HepG2 (cell line): Measurements from ENCODE around the gene TSPYL6. TPM values are rescaled to one million over a fixed set of nuclear protein-coding genes. Genes with fewer than 3 reads are reported as not detected.

Experiments used
- ATAC-seq: fragments of 200-7000 bp; cut with Tn5 transposase; 3 replicates; pipeline ENCODE4 v1.9.1; 2020; ENCODE audit warnings: mild to moderate bottlenecking, moderate library complexity
- BruUV-seq: library from RNA; stranded (reverse); fragments of 400-500 nt; replicated peaks from 2 replicates; lab custom pipeline; 2021; lab: Mats Ljungman, UMichigan
- CTCF ChIA-PET: fragments of 300-600 bp; formaldehyde crosslinking; extraction: SDS; loops from one replicate; lab custom pipeline; 2021; ENCODE audit warnings: low total read pairs, inconsistent platforms, low intra/inter-chr PET ratio; lab: Yijun Ruan, JAX
- POLR2A ChIA-PET: fragments of 350-600 bp; sonication (Branson Sonifier 250); formaldehyde crosslinking; loops from one replicate; lab custom pipeline; 2020; ENCODE audit warnings: antibody characterized with exemption, inconsistent platforms; lab: Yijun Ruan, JAX
- DNase-seq: peaks from one replicate; pipeline ENCODE4 v3.0.0-alpha.2; 2015; ENCODE audit warnings: low spot score
- FAIRE-seq: peaks from 3 replicates; lab custom pipeline; 2011; peaks lifted over from hg19 to GRCh38; lab: Jason Lieb, UNC
- H2AFZ ChIP-seq: one replicate; pipeline ENCODE4 v1.6.1; 2011; ENCODE audit warnings: low read length, inconsistent platforms
- H3K27ac ChIP-seq: fragments of 300-600 bp; 3 replicates; pipeline ENCODE4 v1.8.0; 2011; ENCODE audit warnings: mixed run types, mild to moderate bottlenecking, mixed read lengths, low read length, inconsistent platforms; ENCODE audit not compliant: insufficient read depth; ENCODE audit errors: extremely low read length
- H3K27me3 ChIP-seq, 2 experiments: fragments of 200-600 bp in 1 of 2; 2 replicates in 1 of 2; 3 replicates in 1 of 2; pipeline versions ENCODE4 v1.6.0 to v1.8.0; 2011; ENCODE audit warnings: low read length in 2 of 2, mild to moderate bottlenecking in 2 of 2, moderate library complexity in 2 of 2, inconsistent platforms in 1 of 2; ENCODE audit not compliant: insufficient read depth in 2 of 2, control insufficient read depth in 1 of 2
- H3K36me3 ChIP-seq, 2 experiments: fragments of 200-600 bp in 1 of 2; replicated peaks in 1 of 2; 2 replicates in 1 of 2; 3 replicates in 1 of 2; pipeline versions ENCODE4 v1.5.1 to v1.8.0; 2011; ENCODE audit warnings: low read length in 2 of 2, inconsistent platforms in 1 of 2; ENCODE audit not compliant: insufficient read depth in 2 of 2, control insufficient read depth in 1 of 2
- H3K4me1 ChIP-seq: 2 replicates; pipeline ENCODE4 v1.5.1; 2012; ENCODE audit warnings: low read length, inconsistent platforms; ENCODE audit not compliant: insufficient read depth
- H3K4me2 ChIP-seq: 2 replicates; pipeline ENCODE4 v1.6.0; 2011; ENCODE audit warnings: low read depth, low read length, inconsistent platforms
- H3K4me3 ChIP-seq, 3 experiments: fragments of 200-600 bp in 1 of 3; sonication (generic), shearing (Covaris generic) in 1 of 3; replicated peaks in 1 of 3; 2 replicates each; pipeline ENCODE4 v1.5.1; 2011 to 2016; ENCODE audit warnings: low read length in 3 of 3, inconsistent platforms in 2 of 3, low read depth in 2 of 3, mild to moderate bottlenecking in 2 of 3, control low read depth in 1 of 3, mixed read lengths in 1 of 3; ENCODE audit not compliant: insufficient read depth in 1 of 3
- H3K79me2 ChIP-seq: one replicate; pipeline ENCODE4 v1.6.1; 2011; ENCODE audit warnings: low read length, inconsistent platforms; ENCODE audit not compliant: insufficient read depth
- H3K9ac ChIP-seq: 2 replicates; pipeline ENCODE4 v1.6.0; 2011; ENCODE audit warnings: mild to moderate bottlenecking, low read depth, low read length, inconsistent platforms; ENCODE audit not compliant: insufficient read depth
- H3K9me3 ChIP-seq: 2 replicates; pipeline ENCODE4 v1.5.1; 2012; ENCODE audit warnings: mild to moderate bottlenecking, low read length
- H4K20me1 ChIP-seq: 2 replicates; pipeline ENCODE4 v1.6.0; 2011; ENCODE audit warnings: inconsistent platforms, mild to moderate bottlenecking, low read length, moderate library complexity; ENCODE audit not compliant: insufficient read depth
- CEBPB ChIP-seq: IDR thresholded peaks from 2 replicates; pipeline ENCODE4 v1.6.1; 2011; ENCODE audit warnings: low read depth, low read length, improper control_type of control experiment, borderline replicate concordance
- FLYWCH1 ChIP-seq: sonication (generic); formaldehyde crosslinking; IDR thresholded peaks from 2 replicates; pipeline ENCODE4 v1.8.1; 2023; ENCODE audit warnings: mild to moderate bottlenecking, missing genetic modification reagents
- FOSL2 ChIP-seq: sonication (generic); formaldehyde crosslinking; IDR thresholded peaks from 2 replicates; pipeline ENCODE4 v1.4.0; 2020; ENCODE audit warnings: missing genetic modification reagents
- GTF3A ChIP-seq: sonication (generic); formaldehyde crosslinking; conservative IDR thresholded peaks from 2 replicates; pipeline ENCODE4 v1.4.0; 2020; ENCODE audit warnings: mild to moderate bottlenecking, missing genetic modification reagents
- HDAC1 ChIP-seq: sonication (generic); formaldehyde crosslinking; IDR thresholded peaks from 2 replicates; pipeline ENCODE4 v1.5.1; 2020; ENCODE audit warnings: mild to moderate bottlenecking, missing genetic modification reagents
- RCOR2 ChIP-seq: IDR thresholded peaks from 2 replicates; pipeline ENCODE4 v1.6.1; 2016; ENCODE audit warnings: missing biosample characterization, missing genetic modification reagents
- SAP130 ChIP-seq: IDR thresholded peaks from 2 replicates; pipeline ENCODE4 v1.6.1; 2016; ENCODE audit warnings: low read depth
- SOX13 ChIP-seq, 3 experiments: fragments of 450-650 bp in 1 of 3; sonication (generic) in 1 of 3; formaldehyde crosslinking in 1 of 3; IDR thresholded peaks in 2 of 3; conservative IDR thresholded peaks in 1 of 3; 2 replicates each; pipeline versions ENCODE4 v1.5.0 to v1.6.1; 2016 to 2020; ENCODE audit warnings: antibody characterized with exemption in 1 of 3, mild to moderate bottlenecking in 1 of 3, missing compliant biosample characterization in 1 of 3, missing genetic modification reagents in 1 of 3, moderate library complexity in 1 of 3
- U2AF2 ChIP-seq: fragments of 200-400 bp; formaldehyde crosslinking; IDR thresholded peaks from 2 replicates; pipeline ENCODE4 v1.6.1; 2017; ENCODE audit warnings: low read depth, mild to moderate bottlenecking, low read length
- ZBTB3 ChIP-seq: sonication (generic); formaldehyde crosslinking; IDR thresholded peaks from 2 replicates; pipeline ENCODE4 v1.4.0; 2020; ENCODE audit warnings: low read depth, mild to moderate bottlenecking, moderate library complexity, missing genetic modification reagents, borderline replicate concordance
- ZFP82 ChIP-seq: sonication (generic); formaldehyde crosslinking; IDR thresholded peaks from 2 replicates; pipeline ENCODE4 v1.5.1; 2020; ENCODE audit warnings: mild to moderate bottlenecking, missing genetic modification reagents, borderline replicate concordance
- ZNF234 ChIP-seq: sonication (generic); formaldehyde crosslinking; conservative IDR thresholded peaks from 2 replicates; pipeline ENCODE4 v1.5.1; 2020; ENCODE audit warnings: mild to moderate bottlenecking, missing genetic modification reagents
- WGBS: methylation state at CpG from one replicate; pipeline ENCODE4 v1.1.6; 2017; ENCODE audit warnings: low lambda C conversion rate; 5-methylcytosine and 5-hydroxymethylcytosine counted together
- in situ Hi-C: cut with HindIII; loops from 2 replicates; pipeline ENCODE4 v1.10.0; 2017; ENCODE audit warnings: low pct_unique_long_range_greater_than_20kb; ENCODE audit not compliant: extremely low pct_ligation_motif_present
- intact Hi-C: fragments of 100-400 bp; cut with micrococcal nuclease; formaldehyde crosslinking; loops from one replicate; pipeline ENCODE4 v1.10.0; 2022; ENCODE audit not compliant: unreplicated experiment
- polyA plus RNA-seq, 8 experiments: library from polyadenylated mRNA; depleted of rRNA in 3 of 8; stranded (reverse) in 7 of 8; unstranded in 1 of 8; fragments of >200 nt; fragmentation: Illumina TruSeq in 4 of 8; extraction: Trizol in 4 of 8; gene quantifications; 2 replicates each; pipeline versions ENCODE4 v1.2.1 to v1.2.3, GENCODE V29; 2011 to 2016; ENCODE audit warnings: low read depth in 4 of 8, missing spikeins in 1 of 8, mixed read lengths in 1 of 8; ENCODE audit not compliant: insufficient read depth in 1 of 8
- total RNA-seq, 5 experiments: library from RNA; depleted of rRNA; stranded (reverse); fragments of >200 nt; fragmentation: Illumina TruSeq; extraction: Trizol; gene quantifications; 2 replicates each; pipeline ENCODE4 v1.2.3, GENCODE V29; 2016; ENCODE audit warnings: low read depth in 1 of 5
- TF ChIP-seq, protein P1 (sequence below): sonication (generic); formaldehyde crosslinking; IDR thresholded peaks from one replicate; pipeline ENCODE4 v1.5.1; 2020; ENCODE audit warnings: mild to moderate bottlenecking, missing genetic modification reagents; ENCODE audit errors: not compliant biosample characterization

The TSPYL6 gene
- total and polyA plus RNA-seq, 2 of the 13 experiments (the other 11 are each of a cell fraction or from before 2014, with no cell fraction given), result 0.03 TPM; not detected in 1

DNA sequence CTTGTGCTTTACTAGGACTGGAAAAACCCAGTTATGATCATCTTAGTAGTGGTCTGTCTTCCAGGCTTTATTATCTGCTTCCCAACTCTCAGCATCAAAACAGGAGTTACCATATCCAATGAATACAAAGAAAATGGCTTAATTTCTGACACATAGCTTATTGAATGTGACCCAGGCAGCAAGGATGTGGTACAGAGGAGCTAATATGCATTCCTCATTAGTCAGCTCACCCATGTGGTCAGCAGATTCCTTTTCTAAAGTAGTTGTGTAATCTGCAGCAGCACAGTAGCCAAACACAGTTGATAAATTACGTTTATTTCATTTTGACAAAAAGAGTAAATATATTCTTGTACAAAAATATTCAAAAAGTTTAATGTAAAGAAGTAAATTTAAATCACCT, 43.6 kb downstream of the TSPYL6 start:
- in situ Hi-C loops (no loop called here), intact Hi-C loops (no loop called here)
- Histone ChIP-seq H3K9ac (no peak overlapping the region), H4K20me1 (no peaks in the 10 kb centered on the region), H3K9me3 (peaks cover 23% of the 10 kb centered on the region), H3K79me2 (no peaks in the 10 kb centered on the region), H3K27ac (no peak overlapping the region), H3K27me3 (no peaks in the 10 kb centered on the region), H3K4me2 (no peak overlapping the region), H2AFZ (no peak overlapping the region), H3K4me1 (peaks cover 45% of the 10 kb centered on the region), H3K36me3 (no peaks in the 10 kb centered on the region), H3K4me3 (no peak overlapping the region)
- FAIRE-seq, result no peak
- POLR2A ChIA-PET, result no interaction called here
- DNase-seq, result peak; percentile 71
- no TSS peak for BruUV-seq
- 71% methylated on average over 1 of the region's 1 CpG for WGBS
- 0 out of 3 replicates have a peak, but pooled peaks have one; percentile 21 for ATAC-seq
- CTCF ChIA-PET, result no interaction called here
- TF ChIP-seq SAP130 (CRISPR knock-in tag) (0 out of 2 replicates have a peak, but pooled peaks have one; percentile 19), ZBTB3 (no peak), FLYWCH1 (no peak), ZNF234 (CRISPR knock-in tag) (no peak), U2AF2 (no peak), SOX13 (IDR thresholded peaks at IDR 0.05) (no peak), SOX13 (CRISPR knock-in tag; conservative IDR thresholded peaks at IDR 0.05 in 1 of 2, IDR thresholded peaks at IDR 0.05 in 1 of 2) (peak in 1 of 2 experiments; percentile 24; a peak in 1 of 4 replicates), FOSL2 (CRISPR knock-in tag) (peak; percentile 55), HDAC1 (CRISPR knock-in tag) (no peak), GTF3A (CRISPR knock-in tag) (no peak), ZFP82 (CRISPR knock-in tag) (no peak), CEBPB (peak; percentile 63; the same call in 1 of the 2 replicates), RCOR2 (CRISPR knock-in tag) (0 out of 2 replicates have a peak, but pooled peaks have one; percentile 13)
- TF ChIP-seq, protein P1, sequence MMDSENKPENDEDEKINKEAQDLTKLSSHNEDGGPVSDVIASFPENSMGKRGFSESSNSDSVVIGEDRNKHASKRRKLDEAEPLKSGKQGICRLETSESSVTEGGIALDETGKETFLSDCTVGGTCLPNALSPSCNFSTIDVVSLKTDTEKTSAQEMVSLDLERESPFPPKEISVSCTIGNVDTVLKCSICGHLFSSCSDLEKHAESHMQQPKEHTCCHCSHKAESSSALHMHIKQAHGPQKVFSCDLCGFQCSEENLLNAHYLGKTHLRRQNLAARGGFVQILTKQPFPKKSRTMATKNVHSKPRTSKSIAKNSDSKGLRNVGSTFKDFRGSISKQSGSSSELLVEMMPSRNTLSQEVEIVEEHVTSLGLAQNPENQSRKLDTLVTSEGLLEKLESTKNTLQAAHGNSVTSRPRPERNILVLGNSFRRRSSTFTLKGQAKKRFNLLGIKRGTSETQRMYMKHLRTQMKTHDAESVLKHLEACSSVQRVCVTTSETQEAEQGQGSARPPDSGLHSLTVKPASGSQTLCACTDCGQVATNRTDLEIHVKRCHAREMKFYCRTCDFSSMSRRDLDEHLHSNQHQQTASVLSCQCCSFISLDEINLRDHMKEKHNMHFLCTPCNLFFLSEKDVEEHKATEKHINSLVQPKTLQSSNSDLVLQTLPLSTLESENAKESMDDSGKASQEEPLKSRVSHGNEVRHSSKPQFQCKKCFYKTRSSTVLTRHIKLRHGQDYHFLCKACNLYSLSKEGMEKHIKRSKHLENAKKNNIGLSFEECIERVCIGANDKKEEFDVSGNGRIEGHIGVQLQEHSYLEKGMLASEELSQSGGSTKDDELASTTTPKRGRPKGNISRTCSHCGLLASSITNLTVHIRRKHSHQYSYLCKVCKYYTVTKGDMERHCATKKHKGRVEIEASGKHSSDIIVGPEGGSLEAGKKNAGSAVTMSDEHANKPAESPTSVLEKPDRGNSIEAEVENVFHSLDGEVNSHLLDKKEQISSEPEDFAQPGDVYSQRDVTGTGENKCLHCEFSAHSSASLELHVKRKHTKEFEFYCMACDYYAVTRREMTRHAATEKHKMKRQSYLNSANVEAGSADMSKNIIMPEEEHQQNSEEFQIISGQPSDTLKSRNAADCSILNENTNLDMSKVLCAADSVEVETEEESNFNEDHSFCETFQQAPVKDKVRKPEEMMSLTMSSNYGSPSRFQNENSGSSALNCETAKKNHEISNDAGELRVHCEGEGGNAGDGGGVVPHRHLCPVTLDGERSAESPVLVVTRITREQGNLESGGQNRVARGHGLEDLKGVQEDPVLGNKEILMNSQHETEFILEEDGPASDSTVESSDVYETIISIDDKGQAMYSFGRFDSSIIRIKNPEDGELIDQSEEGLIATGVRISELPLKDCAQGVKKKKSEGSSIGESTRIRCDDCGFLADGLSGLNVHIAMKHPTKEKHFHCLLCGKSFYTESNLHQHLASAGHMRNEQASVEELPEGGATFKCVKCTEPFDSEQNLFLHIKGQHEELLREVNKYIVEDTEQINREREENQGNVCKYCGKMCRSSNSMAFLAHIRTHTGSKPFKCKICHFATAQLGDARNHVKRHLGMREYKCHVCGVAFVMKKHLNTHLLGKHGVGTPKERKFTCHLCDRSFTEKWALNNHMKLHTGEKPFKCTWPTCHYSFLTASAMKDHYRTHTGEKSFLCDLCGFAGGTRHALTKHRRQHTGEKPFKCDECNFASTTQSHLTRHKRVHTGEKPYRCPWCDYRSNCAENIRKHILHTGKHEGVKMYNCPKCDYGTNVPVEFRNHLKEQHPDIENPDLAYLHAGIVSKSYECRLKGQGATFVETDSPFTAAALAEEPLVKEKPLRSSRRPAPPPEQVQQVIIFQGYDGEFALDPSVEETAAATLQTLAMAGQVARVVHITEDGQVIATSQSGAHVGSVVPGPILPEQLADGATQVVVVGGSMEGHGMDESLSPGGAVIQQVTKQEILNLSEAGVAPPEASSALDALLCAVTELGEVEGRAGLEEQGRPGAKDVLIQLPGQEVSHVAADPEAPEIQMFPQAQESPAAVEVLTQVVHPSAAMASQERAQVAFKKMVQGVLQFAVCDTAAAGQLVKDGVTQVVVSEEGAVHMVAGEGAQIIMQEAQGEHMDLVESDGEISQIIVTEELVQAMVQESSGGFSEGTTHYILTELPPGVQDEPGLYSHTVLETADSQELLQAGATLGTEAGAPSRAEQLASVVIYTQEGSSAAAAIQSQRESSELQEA (CRISPR knock-in tag), result no peak
